MM.1S (cell line): ENCODE data around the gene GSDMA.

Experiments
- DNase-seq: peaks from one replicate; pipeline ENCODE4 v3.0.0-alpha.2; 2015
- H2AFZ ChIP-seq: fragments of 300-600 bp; sonication (generic); 2 replicates; pipeline ENCODE4 v1.6.0; 2016; ENCODE audit warnings: antibody characterized with exemption, low read length
- H3F3A ChIP-seq: fragments of 300-600 bp; sonication (generic); 2 replicates; pipeline ENCODE4 v1.6.1; 2016; ENCODE audit warnings: mild to moderate bottlenecking, antibody characterized with exemption, low read length, moderate library complexity, mixed read lengths; ENCODE audit not compliant: insufficient read depth
- H3K27ac ChIP-seq: fragments of 300-600 bp; sonication (generic); 2 replicates; pipeline ENCODE4 v1.5.1; 2016; ENCODE audit warnings: mild to moderate bottlenecking, low read length
- H3K27me3 ChIP-seq: fragments of 300-600 bp; sonication (generic); replicated peaks from 2 replicates; pipeline ENCODE4 v1.6.0; 2016; ENCODE audit warnings: low read length; ENCODE audit not compliant: insufficient read depth
- H3K36me3 ChIP-seq: fragments of 300-600 bp; sonication (generic); replicated peaks from 2 replicates; pipeline ENCODE4 v1.6.1; 2016; ENCODE audit warnings: mild to moderate bottlenecking, low read length, mixed read lengths; ENCODE audit not compliant: insufficient read depth
- H3K4me1 ChIP-seq: fragments of 300-600 bp; sonication (generic); 2 replicates; pipeline ENCODE4 v1.6.1; 2016; ENCODE audit warnings: low read length, mixed read lengths
- H3K4me2 ChIP-seq: fragments of 300-600 bp; sonication (generic); 2 replicates; pipeline ENCODE4 v1.6.0; 2016; ENCODE audit warnings: low read depth, low read length
- H3K4me3 ChIP-seq: fragments of 300-600 bp; sonication (generic); 2 replicates; pipeline ENCODE4 v1.5.1; 2016; ENCODE audit warnings: low read length, mixed read lengths
- H3K79me2 ChIP-seq: fragments of 300-600 bp; sonication (generic); 2 replicates; pipeline ENCODE4 v1.6.1; 2016; ENCODE audit warnings: mixed run types, low read length, mixed read lengths
- H3K9ac ChIP-seq: fragments of 300-600 bp; sonication (generic); 2 replicates; pipeline ENCODE4 v1.6.1; 2016; ENCODE audit warnings: low read length, mixed read lengths
- H3K9me2 ChIP-seq: fragments of 300-600 bp; sonication (generic); replicated peaks from 2 replicates; pipeline ENCODE4 v1.6.1; 2016; ENCODE audit warnings: mild to moderate bottlenecking, low read length, mixed read lengths; ENCODE audit not compliant: insufficient read depth
- H3K9me3 ChIP-seq: fragments of 300-600 bp; sonication (generic); replicated peaks from 2 replicates; pipeline ENCODE4 v1.6.1; 2016; ENCODE audit warnings: mild to moderate bottlenecking, low read length, mixed read lengths; ENCODE audit not compliant: insufficient read depth
- H4K20me1 ChIP-seq: fragments of 300-600 bp; sonication (generic); 2 replicates; pipeline ENCODE4 v1.6.1; 2016; ENCODE audit warnings: mild to moderate bottlenecking, low read length, moderate library complexity, mixed read lengths; ENCODE audit not compliant: insufficient read depth
- EZH2 ChIP-seq: fragments of 300-600 bp; sonication (generic); optimal IDR thresholded peaks from 2 replicates; pipeline ENCODE3; 2017; ENCODE audit warnings: low read depth, mild to moderate bottlenecking, antibody characterized with exemption, low read length, mixed read lengths
- EZH2phosphoT487 ChIP-seq: fragments of 300-600 bp; sonication (generic); IDR thresholded peaks from 2 replicates; pipeline ENCODE4 v1.6.1; 2018; ENCODE audit warnings: antibody characterized with exemption, low read length
- TF ChIP-seq, protein P1 (sequence below): fragments of 300-600 bp; sonication (generic); IDR thresholded peaks from 2 replicates; pipeline ENCODE4 v1.5.1; 2016; ENCODE audit warnings: antibody characterized with exemption, low read length, mixed read lengths

The GSDMA gene

DNA sequence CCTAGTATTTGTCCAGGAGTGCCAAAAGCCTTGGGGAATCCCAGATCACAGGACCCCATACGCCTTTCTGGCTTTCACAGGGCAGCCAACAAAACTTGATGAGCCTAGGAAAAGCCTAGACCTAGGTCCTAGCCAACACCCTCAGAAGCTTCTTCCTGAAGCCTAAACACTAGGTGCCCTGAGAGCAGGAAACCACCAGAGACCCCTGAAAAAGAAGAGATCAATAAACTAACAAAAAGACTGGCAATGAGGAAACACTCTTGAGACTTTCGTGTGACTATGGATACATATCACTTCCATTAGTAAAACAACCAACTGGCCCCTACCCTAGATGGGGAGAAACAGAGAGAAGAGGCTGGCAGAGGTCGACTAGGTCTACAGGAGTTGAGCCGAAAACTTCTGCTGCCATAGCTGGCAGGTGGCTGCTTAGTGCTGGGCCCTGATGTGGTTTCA is 36.6 kb upstream of the GSDMA start:
- DNase-seq = peak; percentile 86
- no peaks in the 10 kb centered on the region for H4K20me1 ChIP-seq
- peak overlapping the region; percentile 97 for H3K9ac ChIP-seq
- TF ChIP-seq EZH2 = no peak
- TF ChIP-seq EZH2phosphoT487 = no peak
- TF ChIP-seq, protein P1, sequence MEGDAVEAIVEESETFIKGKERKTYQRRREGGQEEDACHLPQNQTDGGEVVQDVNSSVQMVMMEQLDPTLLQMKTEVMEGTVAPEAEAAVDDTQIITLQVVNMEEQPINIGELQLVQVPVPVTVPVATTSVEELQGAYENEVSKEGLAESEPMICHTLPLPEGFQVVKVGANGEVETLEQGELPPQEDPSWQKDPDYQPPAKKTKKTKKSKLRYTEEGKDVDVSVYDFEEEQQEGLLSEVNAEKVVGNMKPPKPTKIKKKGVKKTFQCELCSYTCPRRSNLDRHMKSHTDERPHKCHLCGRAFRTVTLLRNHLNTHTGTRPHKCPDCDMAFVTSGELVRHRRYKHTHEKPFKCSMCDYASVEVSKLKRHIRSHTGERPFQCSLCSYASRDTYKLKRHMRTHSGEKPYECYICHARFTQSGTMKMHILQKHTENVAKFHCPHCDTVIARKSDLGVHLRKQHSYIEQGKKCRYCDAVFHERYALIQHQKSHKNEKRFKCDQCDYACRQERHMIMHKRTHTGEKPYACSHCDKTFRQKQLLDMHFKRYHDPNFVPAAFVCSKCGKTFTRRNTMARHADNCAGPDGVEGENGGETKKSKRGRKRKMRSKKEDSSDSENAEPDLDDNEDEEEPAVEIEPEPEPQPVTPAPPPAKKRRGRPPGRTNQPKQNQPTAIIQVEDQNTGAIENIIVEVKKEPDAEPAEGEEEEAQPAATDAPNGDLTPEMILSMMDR = no peak
- no peaks in the 10 kb centered on the region for H3K27me3 ChIP-seq
- H2AFZ ChIP-seq = no peak overlapping the region
- H3K4me3 ChIP-seq = peak overlapping the region; percentile 87
- peaks cover 35% of the 10 kb centered on the region for H3K4me1 ChIP-seq
- peaks cover 59% of the 10 kb centered on the region for H3K79me2 ChIP-seq
- H3K9me2 ChIP-seq = no peaks in the 10 kb centered on the region
- peak overlapping the region; percentile 95 for H3K4me2 ChIP-seq
- no peaks in the 10 kb centered on the region for H3K9me3 ChIP-seq
- H3F3A ChIP-seq = peaks cover 30% of the 10 kb centered on the region
- peaks cover 21% of the 10 kb centered on the region for H3K36me3 ChIP-seq
- peak overlapping the region; percentile 97 for H3K27ac ChIP-seq

DNA sequence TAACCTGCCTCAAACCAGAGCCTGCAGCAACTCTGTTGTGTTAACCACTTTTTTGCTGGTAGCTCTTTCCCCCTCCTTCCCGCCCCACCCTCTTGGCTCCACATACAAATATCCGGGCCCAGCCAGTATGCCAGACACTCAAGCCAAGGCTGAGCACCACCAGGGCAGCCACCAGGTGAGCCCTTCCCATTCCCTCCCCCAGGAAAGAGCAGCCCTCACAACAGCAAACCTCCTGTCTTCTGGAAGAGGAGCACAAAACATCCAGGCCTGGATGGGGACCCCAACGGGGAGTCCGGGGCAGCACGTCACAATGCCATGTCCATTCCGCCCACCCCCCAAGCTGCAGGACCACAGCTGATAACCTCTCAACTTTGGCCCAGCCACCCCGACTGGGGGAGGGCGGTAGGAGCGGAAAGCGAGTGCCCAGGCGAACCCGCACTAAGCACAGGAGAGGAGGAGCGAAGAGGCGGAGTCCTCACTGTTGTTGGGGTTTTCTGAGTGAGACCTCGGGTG is 36.2 kb upstream of the GSDMA start:
- no peaks in the 10 kb centered on the region for H3K9me2 ChIP-seq
- peaks cover 58% of the 10 kb centered on the region for H3K79me2 ChIP-seq
- H3K27me3 ChIP-seq = no peaks in the 10 kb centered on the region
- H3F3A ChIP-seq = peaks cover 30% of the 10 kb centered on the region
- H3K9ac ChIP-seq = peak overlapping the region; percentile 97
- peak overlapping the region; percentile 87 for H3K4me3 ChIP-seq
- H3K4me1 ChIP-seq = peaks cover 35% of the 10 kb centered on the region
- H3K27ac ChIP-seq = peak overlapping the region; percentile 97
- peak; percentile 70 for DNase-seq
- H4K20me1 ChIP-seq = no peaks in the 10 kb centered on the region
- H2AFZ ChIP-seq = no peak overlapping the region
- no peak for TF ChIP-seq EZH2phosphoT487
- TF ChIP-seq EZH2 = no peak
- TF ChIP-seq, protein P1 = no peak
- peaks cover 20% of the 10 kb centered on the region for H3K36me3 ChIP-seq
- no peaks in the 10 kb centered on the region for H3K9me3 ChIP-seq
- H3K4me2 ChIP-seq = peak overlapping the region; percentile 95

DNA sequence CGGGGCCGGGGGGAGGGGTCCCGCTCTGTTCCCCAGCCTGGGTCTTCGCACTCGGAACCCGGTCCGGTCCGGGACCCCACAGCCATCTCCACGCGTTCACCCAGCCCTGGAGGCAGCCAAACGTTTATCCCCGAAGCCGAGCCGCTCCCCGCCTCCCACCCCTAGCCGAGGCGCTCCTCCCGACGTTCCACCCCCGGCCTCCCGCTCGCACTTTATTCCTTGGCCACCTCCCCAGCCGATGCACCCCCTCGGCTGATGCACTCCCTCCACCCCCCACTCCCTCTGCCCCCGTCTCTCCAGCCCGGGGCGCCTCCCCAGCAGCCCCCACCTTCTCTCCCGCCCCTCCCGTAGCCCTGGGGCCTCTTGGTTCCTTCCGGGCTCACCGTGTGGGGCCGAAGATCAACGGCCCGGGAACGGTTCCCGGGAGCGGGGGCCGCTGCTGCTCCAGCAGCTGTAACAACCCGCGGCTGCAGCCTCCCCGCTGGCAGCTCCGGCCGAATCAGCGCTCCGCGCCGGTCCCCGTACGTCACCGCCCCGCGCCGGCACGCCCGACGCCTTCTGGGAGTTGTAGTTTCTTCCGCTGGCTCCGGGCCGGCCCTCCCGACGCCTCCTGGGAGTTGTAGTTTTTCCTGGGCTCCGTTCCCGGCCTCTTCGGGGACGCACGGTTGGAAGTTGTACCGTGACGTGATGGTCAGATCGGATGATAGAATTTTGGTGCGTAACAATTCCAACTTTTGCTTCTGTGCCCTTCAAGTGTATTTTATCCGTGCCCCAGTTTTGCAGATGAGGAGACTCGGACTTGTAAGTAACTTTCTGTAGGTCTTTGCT is 35.5 kb upstream of the GSDMA start, which contains the start of the genes LRRC3C and ORMDL3:
LRRC3C (plus strand) TSS at position 632 of the 828 bp plus-strand sequence. CDS start 13,792 bp downstream, outside the sequence.
ORMDL3 (minus strand) TSS at position 501 of the 828 bp plus-strand sequence. CDS start 3,398 bp downstream, outside the sequence.
- Histone ChIP-seq H3K36me3 (peaks cover 14% of the 10 kb centered on the region; the same call in 1 of the 2 replicates), H3F3A (peaks cover 30% of the 10 kb centered on the region), H3K9me3 (no peaks in the 10 kb centered on the region), H3K9ac (peak within 1 kb of the TSS; percentile 97), H3K27me3 (no peaks in the 10 kb centered on the region), H3K27ac (peak within 1 kb of the TSS; percentile 97), H3K9me2 (no peaks in the 10 kb centered on the region), H3K79me2 (peaks cover 51% of the 10 kb centered on the region), H2AFZ (peak within 1 kb of the TSS; percentile 87), H3K4me1 (peaks cover 35% of the 10 kb centered on the region), H3K4me3 (peak within 1 kb of the TSS; percentile 87), H3K4me2 (peak within 1 kb of the TSS; percentile 95), H4K20me1 (no peaks in the 10 kb centered on the region)
- no peak for TF ChIP-seq EZH2
- peak; percentile 93 for DNase-seq
